HG03175 (cell line): Measurements from ENCODE around the gene NPBWR2.
A peak's percentile ranks its signal among the peaks of the same experiment; 100 is the strongest.

Experiments used
- ATAC-seq: cut with Tn5 transposase; IDR thresholded peaks from one replicate; pipeline ENCODE4 v1.9.1; 2021; ENCODE audit warnings: mild to moderate bottlenecking, moderate library complexity; ENCODE audit not compliant: unreplicated experiment

The NPBWR2 gene

DNA sequence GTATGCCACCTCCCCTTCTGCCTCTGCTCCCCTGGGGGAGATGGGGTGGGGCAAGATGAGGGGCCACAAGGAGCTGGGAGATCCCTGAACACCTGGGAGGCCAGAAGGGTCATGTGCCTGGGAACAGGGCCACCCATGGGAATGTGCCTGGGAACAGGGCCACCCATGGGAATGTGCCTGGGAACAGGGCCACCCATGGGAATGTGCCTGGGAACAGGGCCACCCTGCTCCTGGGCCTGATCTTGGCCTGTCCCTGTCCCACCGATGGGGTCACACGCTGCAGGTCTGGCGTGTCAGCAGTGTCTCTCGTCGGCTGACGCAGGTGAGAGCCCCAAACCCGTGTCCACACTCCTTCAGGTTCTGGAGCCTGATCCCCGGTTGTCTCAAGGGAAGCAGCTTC lies 32.4 kb downstream of the NPBWR2 start:
- ATAC-seq: no peak

GRCh38 chr20:64074184-64074789 lies 33.1 kb downstream of the NPBWR2 start:
- no peak for ATAC-seq

DNA sequence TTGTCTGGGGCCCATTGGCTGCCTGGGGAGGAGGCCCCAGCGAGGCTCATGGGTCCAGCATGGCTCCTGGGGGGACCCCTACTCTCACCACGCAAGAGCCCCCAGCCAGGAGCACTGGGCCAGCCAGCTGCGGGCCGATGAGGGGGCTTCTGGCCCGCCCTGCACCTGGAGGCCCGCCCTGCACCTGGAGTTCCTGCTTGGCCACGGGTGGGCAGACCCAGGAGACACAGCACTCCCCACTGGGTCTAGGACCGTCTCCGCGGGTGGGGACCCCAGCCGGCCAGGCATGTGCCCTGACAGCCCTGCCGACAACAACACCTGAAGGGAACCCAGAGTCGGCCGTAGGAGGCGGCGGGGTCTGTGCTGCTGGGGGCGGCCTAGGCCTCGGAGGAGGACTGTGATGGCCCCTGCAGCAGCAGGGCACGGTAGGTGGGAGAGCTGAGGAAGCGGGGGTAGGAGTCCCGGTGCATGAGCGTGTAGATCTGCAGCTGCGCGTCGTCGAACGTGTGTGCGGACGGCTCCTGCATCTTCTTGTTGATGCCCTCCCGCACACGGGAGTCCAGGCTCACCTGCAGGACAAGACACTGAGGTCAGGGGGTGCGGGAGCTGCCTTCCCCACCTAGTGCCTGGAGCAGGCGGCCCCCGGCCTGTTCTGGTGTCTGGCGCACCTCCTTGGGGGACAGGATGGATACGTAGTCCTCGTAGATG lies 33.7 kb downstream of the NPBWR2 start:
- no peak for ATAC-seq

GRCh38 chr20:64072498-64073063 lies 34.8 kb downstream of the NPBWR2 start:
- ATAC-seq: no peak

DNA sequence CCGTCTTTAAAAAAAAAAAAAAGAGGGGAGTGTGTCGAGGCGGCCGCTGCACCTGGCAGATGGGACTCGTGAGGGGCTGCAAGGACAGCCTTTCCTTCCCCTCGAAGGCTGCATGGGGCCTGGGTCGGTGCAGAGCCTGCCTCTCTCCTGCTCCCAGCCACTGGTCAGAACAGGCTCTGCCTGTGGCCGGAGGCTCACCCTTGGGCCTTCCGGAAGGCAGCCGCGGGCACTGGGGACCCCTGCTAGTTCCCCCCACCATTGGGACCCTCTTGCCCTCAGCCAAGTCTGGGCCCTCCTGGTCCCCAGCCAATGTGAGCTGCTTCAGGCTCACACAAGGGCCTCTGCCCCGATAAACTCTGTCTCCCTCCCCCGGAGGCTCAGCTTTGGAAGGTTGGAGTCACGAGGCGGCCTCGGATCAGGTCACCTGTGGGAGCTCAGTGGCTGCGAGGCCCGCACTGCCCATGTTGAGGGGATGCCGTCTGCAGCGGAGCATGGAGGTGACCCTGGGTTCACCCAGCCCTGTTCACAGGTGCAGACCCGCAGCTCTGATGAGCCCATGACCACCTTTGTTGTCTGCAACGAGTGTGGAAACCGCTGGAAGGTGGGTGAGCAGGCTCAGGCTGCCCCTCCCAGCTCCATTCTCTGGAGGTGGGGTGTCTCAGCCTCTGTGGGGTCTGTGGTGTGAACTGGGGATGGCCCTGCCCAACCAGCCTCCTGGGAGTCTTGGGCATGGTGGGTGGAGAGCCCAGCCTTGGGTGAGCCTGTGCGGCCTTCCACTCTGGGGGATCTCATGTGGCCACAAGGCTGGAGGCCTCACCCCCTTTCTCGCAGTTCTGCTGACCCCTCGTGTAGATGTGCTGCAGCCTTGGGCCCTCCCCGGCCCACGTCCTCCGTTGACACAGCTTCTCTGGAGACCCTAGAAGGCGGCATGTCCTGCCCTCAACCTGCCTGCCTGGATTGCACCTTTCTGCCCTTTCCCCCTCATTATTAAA lies 35.7 kb downstream of the NPBWR2 start:
- no peak for ATAC-seq

DNA sequence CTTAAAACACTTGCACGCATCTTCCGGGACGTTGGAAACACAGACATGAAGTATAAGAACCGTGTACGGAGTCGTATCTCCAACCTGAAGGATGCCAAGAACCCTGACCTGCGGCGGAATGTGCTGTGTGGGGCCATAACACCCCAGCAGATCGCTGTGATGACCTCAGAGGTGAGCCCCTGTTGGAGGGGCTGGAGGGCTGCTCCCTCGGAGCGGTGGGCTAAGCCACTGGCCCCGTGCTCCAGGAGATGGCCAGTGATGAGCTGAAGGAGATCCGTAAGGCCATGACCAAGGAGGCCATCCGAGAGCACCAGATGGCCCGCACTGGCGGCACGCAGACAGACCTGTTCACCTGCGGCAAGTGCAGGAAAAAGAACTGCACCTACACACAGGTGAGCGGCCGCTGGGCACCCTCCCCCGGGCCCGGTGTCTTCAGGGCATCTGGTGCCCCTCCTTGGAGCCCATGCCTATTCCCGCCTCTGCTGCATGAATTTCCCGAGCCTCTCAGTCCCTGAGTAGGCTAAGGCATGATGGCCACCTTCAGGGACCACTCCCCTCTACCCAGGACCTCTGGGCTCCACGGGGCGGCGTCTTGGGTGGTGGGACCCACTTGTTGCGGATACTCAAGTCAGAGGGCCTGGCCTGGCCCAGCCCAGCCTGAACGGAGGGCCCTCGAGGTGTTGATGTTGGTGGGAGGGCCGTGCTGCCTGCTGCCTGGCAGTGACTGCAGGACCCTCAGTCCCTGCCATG lies 36.9 kb downstream of the NPBWR2 start:
- ATAC-seq: no peak

- ATAC-seq: no peak
These were observed 37.6 kb downstream of the NPBWR2 start for GRCh38 chr20:64069614-64070243.

DNA sequence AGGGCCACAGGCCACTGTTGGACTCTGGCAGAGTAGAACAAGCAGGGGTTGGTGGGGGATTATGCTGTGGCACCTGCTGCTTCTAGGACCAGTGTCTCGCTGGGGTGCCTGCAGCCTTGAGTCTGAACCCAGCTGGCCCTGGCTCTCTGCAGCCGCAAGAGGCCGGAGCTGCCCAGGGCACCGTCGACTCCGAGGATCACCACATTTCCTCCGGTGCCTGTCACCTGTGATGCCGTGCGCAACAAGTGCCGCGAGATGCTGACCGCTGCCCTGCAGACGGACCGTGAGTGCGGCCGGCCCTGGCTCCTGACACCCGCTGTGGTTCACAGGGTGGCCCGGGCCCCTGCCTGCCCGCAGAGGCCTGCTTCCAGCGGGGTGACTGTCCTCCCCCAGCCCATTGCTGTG lies 38.2 kb downstream of the NPBWR2 start:
- no peak for ATAC-seq

DNA sequence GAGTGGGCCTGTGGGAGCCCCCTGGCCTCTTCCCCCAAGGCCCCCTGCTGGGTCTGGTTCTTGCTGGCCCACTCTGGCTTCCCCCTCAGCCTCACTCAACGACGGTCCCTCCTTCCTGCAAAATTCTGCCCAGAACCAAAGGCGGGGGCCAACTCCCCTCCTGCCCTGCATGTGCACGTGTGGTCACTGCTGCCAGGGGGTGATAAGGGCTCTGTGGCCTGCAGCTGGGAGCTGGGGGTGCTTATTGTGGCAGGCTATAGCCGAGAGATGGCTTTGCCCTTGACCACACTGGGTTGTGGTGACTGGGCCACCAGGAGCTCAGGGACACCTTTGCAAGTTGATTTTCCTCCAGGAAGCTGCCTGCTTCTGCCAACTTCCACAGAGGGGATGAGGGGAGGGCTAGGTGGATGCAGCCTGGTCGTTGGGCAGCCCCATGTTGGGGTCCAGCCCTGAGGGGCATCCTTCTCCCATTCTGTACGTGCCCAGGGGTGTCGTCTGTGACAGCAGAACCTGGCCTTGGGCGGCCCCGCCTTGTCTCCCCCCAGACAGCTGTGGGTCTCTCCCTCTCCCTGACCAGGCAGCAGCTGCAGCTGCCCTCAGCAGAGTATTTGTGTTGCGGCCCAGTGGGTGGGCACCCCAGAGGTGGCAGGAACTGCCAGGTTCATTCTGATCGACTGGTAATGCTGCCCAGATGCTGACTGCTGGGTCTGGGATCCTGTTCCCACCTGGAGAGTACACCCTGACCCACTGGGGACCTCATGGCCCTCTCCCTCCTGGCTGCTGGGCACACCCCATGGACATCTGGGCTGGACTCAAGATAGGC lies 38.8 kb downstream of the NPBWR2 start:
- no peak for ATAC-seq

DNA sequence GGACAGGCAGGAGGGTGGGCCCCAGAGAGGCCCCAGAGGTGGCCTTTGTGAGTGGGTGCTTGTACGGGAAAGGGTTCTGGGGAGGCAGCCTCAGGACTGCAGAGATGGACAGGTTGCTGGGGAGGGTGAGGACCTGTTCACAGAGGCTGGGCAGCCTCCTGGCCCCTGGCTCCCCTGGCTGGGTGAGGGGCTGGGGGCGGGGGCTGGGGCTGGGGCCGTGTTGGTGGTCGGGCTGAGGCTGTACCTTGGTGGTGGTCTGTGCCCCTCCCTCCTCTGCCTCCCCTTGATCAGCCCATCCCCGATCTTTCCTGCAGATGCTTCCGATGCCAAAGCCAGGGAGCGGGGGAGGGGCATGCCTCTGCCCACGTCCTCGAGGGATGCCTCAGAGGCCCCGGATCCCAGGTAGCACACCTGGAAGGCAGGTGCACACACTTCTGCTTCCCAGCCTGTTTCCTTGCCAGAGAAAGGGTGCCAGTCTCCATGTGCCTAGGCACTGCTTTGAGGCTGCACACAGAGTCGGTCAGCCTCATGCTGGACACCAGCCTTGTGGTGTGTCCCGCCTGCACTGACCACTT lies 39.5 kb downstream of the NPBWR2 start:
- no peak for ATAC-seq

DNA sequence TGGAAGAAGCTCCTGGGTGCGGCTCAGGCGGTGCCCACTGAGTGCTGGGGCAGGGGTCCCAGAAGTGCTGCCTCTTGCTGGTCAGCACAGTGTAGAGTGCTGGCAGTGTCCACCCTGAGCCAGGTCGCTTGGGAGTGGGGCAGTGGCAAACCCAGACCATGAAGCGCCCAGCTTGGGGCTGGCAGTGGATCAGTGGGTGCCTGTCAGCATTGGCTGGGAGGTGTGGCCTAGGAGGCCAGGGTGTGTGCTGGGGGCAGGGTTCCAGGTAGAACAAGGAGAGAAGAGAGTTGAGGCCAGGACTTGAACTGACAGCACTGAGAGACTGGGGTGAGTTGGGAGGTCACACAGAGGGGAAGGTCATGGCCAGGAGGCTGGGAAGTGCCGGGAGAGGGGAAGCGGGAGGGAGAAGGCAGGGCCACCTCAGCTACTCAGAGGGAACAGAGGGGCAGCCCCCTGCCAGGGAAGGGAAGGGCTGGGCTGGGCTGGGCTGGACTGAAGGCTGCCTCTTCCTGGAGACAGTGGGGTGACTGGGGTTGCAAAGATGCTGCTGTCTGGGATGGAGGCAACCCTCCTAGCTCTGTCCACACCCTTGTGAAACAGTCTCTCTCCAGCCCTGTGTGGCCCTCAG lies 40.2 kb downstream of the NPBWR2 start:
- no peak for ATAC-seq

GRCh38 chr20:64065974-64066343 lies 41.4 kb downstream of the NPBWR2 start:
- peak; percentile 55 for ATAC-seq

- ATAC-seq: no peak
These were observed 42.0 kb downstream of the NPBWR2 start for GRCh38 chr20:64065062-64065973.

- no peak for ATAC-seq
These were observed 43.1 kb downstream of the NPBWR2 start for GRCh38 chr20:64064145-64064698.

DNA sequence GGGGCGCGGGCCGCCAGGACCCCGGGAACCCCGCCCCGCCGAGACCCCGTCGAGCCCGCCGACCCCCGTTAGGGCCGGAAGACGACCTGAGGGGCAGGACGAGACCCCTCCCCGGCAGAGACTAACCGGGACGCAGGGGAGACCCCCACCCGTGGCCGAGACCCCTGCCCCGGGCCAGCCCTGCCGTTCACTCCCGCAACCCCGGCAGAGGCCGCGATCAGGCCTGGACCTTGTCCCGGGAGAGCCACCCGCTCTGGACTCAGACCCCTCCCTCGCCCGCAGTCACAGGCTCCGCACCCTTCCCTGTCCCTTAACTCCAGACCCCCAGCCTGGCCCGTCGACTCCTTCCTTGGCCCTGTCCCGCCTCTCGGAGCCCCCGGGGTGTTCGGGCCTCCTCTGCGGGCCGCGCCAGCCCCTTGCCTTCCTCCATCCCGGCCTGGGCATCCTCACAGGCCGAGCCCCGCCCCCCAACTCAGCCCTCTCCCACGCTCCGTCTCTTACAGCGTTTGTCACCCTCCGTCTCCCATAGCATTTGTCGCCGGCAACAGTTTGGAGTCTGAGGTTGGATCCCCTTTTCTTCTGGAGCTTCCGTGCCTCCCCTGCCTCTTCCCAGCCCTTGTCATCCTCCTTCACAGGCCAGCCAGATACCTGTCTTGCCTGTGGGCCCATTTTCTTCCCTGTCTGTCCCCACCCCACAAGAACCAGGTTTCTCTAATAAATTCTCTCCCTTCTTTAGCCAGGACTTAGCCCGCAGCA lies 43.8 kb downstream of the NPBWR2 start:
- ATAC-seq: no peak

DNA sequence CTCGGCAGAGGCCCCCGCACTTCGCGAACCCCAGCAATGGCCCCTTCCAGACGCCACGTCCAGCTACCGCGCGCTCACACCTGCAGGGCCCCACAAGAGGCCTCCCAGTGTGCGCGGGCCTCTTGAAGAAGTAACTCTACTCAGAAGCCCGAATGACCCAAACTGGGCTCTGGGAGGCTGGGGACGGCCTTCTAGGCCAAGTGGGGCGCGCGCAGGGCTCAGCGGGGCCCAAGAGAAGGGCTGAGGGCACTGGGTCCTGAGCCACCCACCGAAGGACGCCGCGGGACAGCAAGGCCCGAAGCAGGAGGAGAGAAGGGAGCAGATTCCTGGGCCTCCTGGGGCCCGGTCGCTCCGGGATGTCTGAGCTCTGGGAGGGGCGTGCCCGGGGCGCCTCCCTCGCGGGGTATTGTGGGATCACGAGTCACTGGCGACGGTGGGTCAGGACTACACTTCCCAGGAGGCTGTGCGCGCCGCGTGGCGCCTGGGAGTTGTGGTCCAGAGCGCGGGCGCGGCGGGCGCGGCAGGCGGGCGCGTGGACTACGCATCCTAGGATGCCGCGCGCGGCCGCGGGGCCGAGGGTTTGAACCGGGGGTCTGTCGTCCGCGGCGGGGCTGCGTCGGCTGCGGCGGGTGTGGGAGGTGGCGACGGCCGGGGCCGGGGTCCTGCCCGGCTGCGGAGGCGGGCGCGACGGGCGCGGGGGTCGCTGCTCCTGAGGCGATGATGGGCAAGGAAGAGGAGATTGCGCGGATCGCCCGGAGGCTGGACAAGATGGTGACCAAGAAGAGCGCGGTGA lies 44.6 kb downstream of the NPBWR2 start, which contains the start of gene TCEA2:
TCEA2 (plus strand) TSS at position 603 of the 793 bp plus-strand sequence; CDS start at position 718, 115 bp downstream.
- ATAC-seq: peak; percentile 75
